K562 (cell line): ENCODE data around the gene DDX50. TPM values are rescaled to one million over a fixed set of nuclear protein-coding genes. Genes with fewer than 3 reads are reported as not detected.

ENCODE experiments used
- ATAC-seq: fragments of 200-7000 bp; cut with Tn5 transposase; 3 replicates; pipeline ENCODE4 v1.9.1; 2020; ENCODE audit warnings: moderate library complexity
- BruUV-seq: library from RNA; stranded (reverse); fragments of 400-500 nt; replicated peaks from 2 replicates; lab custom pipeline; 2021; lab: Mats Ljungman, UMichigan
- CTCF ChIA-PET: fragments of 300-600 bp; formaldehyde crosslinking; extraction: SDS; loops from one replicate; lab custom pipeline; 2021; ENCODE audit warnings: low intra/inter-chr PET ratio; lab: Yijun Ruan, JAX
- POLR2A ChIA-PET: fragments of 300-600, 350-650 bp; sonication (Branson Sonifier 250); formaldehyde crosslinking; extraction: SDS; loops from one replicate; lab custom pipeline; 2021; ENCODE audit warnings: antibody characterized with exemption, inconsistent platforms; lab: Yijun Ruan, JAX
- DNase-seq, 4 experiments: peaks; one replicate each; pipeline versions ENCODE4 v3.0.0 to v3.0.0-alpha.2; 2011 to 2018; ENCODE audit warnings: low spot score in 3 of 4, mixed read lengths in 3 of 4; ENCODE audit errors: extremely low read depth in 1 of 4
- FAIRE-seq: peaks from 2 replicates; lab custom pipeline; 2011; peaks lifted over from hg19 to GRCh38; lab: Jason Lieb, UNC
- H2AFZ ChIP-seq: 2 replicates; pipeline ENCODE4 v1.6.0; 2011; ENCODE audit warnings: low read depth, low read length, control low read depth, inconsistent platforms
- H3K27ac ChIP-seq: fragments of 200-600 bp; 3 replicates; pipeline ENCODE4 v1.8.0; 2011; ENCODE audit warnings: low read depth, mild to moderate bottlenecking, control low read depth, inconsistent platforms, low read length, moderate library complexity, mixed read lengths; ENCODE audit errors: extremely low read depth
- H3K27me3 ChIP-seq, 2 experiments: fragments of 300-600 bp in 1 of 2; 2 replicates in 1 of 2; 3 replicates in 1 of 2; pipeline versions ENCODE4 v1.6.0 to v1.8.0; 2011; ENCODE audit warnings: inconsistent platforms in 2 of 2, low read length in 2 of 2, mild to moderate bottlenecking in 1 of 2, mixed read lengths in 1 of 2, moderate library complexity in 1 of 2; ENCODE audit not compliant: control insufficient read depth in 2 of 2, insufficient read depth in 2 of 2
- H3K36me3 ChIP-seq: fragments of 300-600 bp; 3 replicates; pipeline ENCODE4 v1.8.0; 2011; ENCODE audit warnings: mild to moderate bottlenecking, low read length, inconsistent platforms; ENCODE audit not compliant: control insufficient read depth, insufficient read depth
- H3K4me1 ChIP-seq, 2 experiments: fragments of 200-600 bp in 1 of 2; replicated peaks in 1 of 2; 2 replicates in 1 of 2; 3 replicates in 1 of 2; pipeline versions ENCODE4 v1.5.1 to v1.8.0; 2011; ENCODE audit warnings: inconsistent platforms in 2 of 2, low read length in 2 of 2, mild to moderate bottlenecking in 1 of 2, mixed read lengths in 1 of 2, moderate library complexity in 1 of 2; ENCODE audit not compliant: control insufficient read depth in 2 of 2, insufficient read depth in 2 of 2
- H3K4me2 ChIP-seq: 2 replicates; pipeline ENCODE4 v1.6.1; 2011; ENCODE audit warnings: low read length, control low read depth, inconsistent platforms, mixed read lengths; ENCODE audit not compliant: insufficient read depth
- H3K4me3 ChIP-seq: fragments of 200-600 bp; sonication (generic), shearing (Covaris generic); 2 replicates; pipeline ENCODE4 v1.5.1; 2016; ENCODE audit warnings: control low read depth, inconsistent platforms
- H3K79me2 ChIP-seq: fragments of 200-600 bp; 3 replicates; pipeline ENCODE4 v1.8.0; 2011; ENCODE audit warnings: low read length, inconsistent platforms; ENCODE audit not compliant: control insufficient read depth, insufficient read depth
- H3K9ac ChIP-seq, 2 experiments: 2 replicates each; pipeline versions ENCODE4 v1.6.0 to v1.6.1; 2011; ENCODE audit warnings: low read depth in 2 of 2, low read length in 2 of 2, control low read depth in 1 of 2, inconsistent platforms in 1 of 2, mild to moderate bottlenecking in 1 of 2, mixed read lengths in 1 of 2; ENCODE audit not compliant: insufficient read depth in 1 of 2
- H3K9me1 ChIP-seq: one replicate; pipeline ENCODE4 v1.6.0; 2011; ENCODE audit warnings: inconsistent platforms, mild to moderate bottlenecking, low read length, moderate library complexity; ENCODE audit not compliant: control insufficient read depth, insufficient read depth
- H3K9me3 ChIP-seq: replicated peaks from 2 replicates; pipeline ENCODE4 v1.5.1; 2011; ENCODE audit warnings: low read depth, low read length, inconsistent platforms; ENCODE audit not compliant: control insufficient read depth, insufficient read depth
- H4K20me1 ChIP-seq: replicated peaks from 2 replicates; pipeline ENCODE4 v1.6.1; 2011; ENCODE audit warnings: low read length, inconsistent platforms, mixed read lengths; ENCODE audit not compliant: control insufficient read depth, insufficient read depth
- MLLT1 ChIP-seq, 2 experiments: fragments of 450-650 bp; IDR thresholded peaks; 2 replicates each; pipeline ENCODE4 v1.6.1; 2016
- POLR2A ChIP-seq: fragments of 450-650 bp; conservative IDR thresholded peaks from 2 replicates; pipeline ENCODE4 v1.6.1; 2016
- POLR2AphosphoS5 ChIP-seq: IDR thresholded peaks from 2 replicates; pipeline ENCODE4 v1.6.1; 2011; ENCODE audit warnings: mild to moderate bottlenecking, low read depth, low read length, moderate library complexity; ENCODE audit not compliant: control insufficient read depth, insufficient read depth
- RBM22 ChIP-seq: fragments of 200-400 bp; formaldehyde crosslinking; IDR thresholded peaks from 2 replicates; pipeline ENCODE4 v1.6.1; 2018; ENCODE audit warnings: low read length, low read depth; ENCODE audit not compliant: poor library complexity, severe bottlenecking
- WGBS: fragments of 100-300 bp; shearing (Covaris generic); methylation state at CpG from one replicate; pipeline ENCODE4 v1.1.6; 2016; ENCODE audit warnings: low coverage, mixed read lengths; ENCODE audit not compliant: insufficient coverage; ENCODE audit errors: missing lambda C conversion rate; 5-methylcytosine and 5-hydroxymethylcytosine counted together
- in situ Hi-C: fragments of 300-500 bp; cut with MboI; formaldehyde crosslinking; loops from 4 replicates; pipeline ENCODE4 v1.15.0; 2018; ENCODE audit warnings: inconsistent platforms, mixed read lengths
- intact Hi-C: fragments of 100-400 bp; cut with micrococcal nuclease; formaldehyde crosslinking; loops from 2 replicates; pipeline ENCODE4 v1.14.2; 2022
- polyA plus RNA-seq, 8 experiments: library from polyadenylated mRNA; depleted of rRNA in 4 of 8; stranded (reverse) in 5 of 8; unstranded in 3 of 8; fragments of >200 nt; fragmentation: Nextera tagmentation in 2 of 8; fragmentation: Illumina TruSeq in 1 of 8; extraction: Ambion mirVana in 2 of 8; extraction: Trizol in 1 of 8; gene quantifications; 2 replicates each; pipeline versions ENCODE4 v1.2.1 to v1.2.3, GENCODE V29; 2011 to 2014; ENCODE audit warnings: inconsistent platforms in 1 of 8, missing spikeins in 1 of 8
- total RNA-seq, 7 experiments: library from RNA; depleted of rRNA in 6 of 7; stranded (reverse); fragments of >200 nt in 6 of 7; fragmentation: Illumina TruSeq in 2 of 7; extraction: Trizol in 2 of 7; gene quantifications; 2 replicates each; pipeline versions ENCODE4 v1.2.1 to v1.2.3, GENCODE V29; 2011 to 2021; ENCODE audit warnings: low replicate concordance in 1 of 7

Gene DDX50
- total and polyA plus RNA-seq, 9 of the 15 experiments (the other 6 are each of a cell fraction or from before 2014, with no cell fraction given), result 36.7 to 86.8 (median 57.4) TPM

- Histone ChIP-seq H2AFZ (no peak overlapping the region), H3K9me3 (no peaks in the 10 kb centered on the region), H3K4me1 (no peaks in the 10 kb centered on the region), H3K9me1 (no peaks in the 10 kb centered on the region), H4K20me1 (0 out of 2 replicates have a peak, but pooled peaks cover 5% of the 10 kb centered on the region), H3K4me3 (no peak overlapping the region), H3K36me3 (peaks cover 100% of the 10 kb centered on the region), H3K4me2 (no peak overlapping the region), H3K27ac (no peak overlapping the region), H3K9ac (no peak overlapping the region), H3K27me3 (no peaks in the 10 kb centered on the region), H3K79me2 (peaks cover 47% of the 10 kb centered on the region)
- TF ChIP-seq MLLT1 (IDR thresholded peaks at IDR 0.05), result no peak
- TF ChIP-seq POLR2A, result 0 out of 2 replicates have a peak, but pooled peaks have one; percentile 39
- peak; percentile 20 for TF ChIP-seq RBM22
- peak; percentile 53 for TF ChIP-seq POLR2AphosphoS5
- DNase-seq, result no peak
- no peak for ATAC-seq
- POLR2A ChIA-PET, result interaction anchor here (0.6 to 10.0 kb wide), 5 partner anchors 10 to 1398 kb away, joined by 3 to 99 read pairs (median 10); partner anchors contain the start of gene DDX21
- TSS peak; percentile 5 for BruUV-seq
- in situ Hi-C loops, result no loop called here
- CTCF ChIA-PET, result no interaction called here
- intact Hi-C loops, result loop anchor here (10.0 kb wide), 1 partner anchor 219 kb away; no protein-coding TSS in a partner anchor
- peak; percentile 51 for FAIRE-seq
- WGBS, result 76% methylated on average over 5 of the region's 5 CpGs
Measured at GRCh38 chr10:68973975-68974374, 72.9 kb downstream of the DDX50 start.
